ENCODE measurements around the gene TTLL9. TPM values are rescaled to one million over a fixed set of nuclear protein-coding genes. Genes with fewer than 3 reads are reported as not detected.

Gene TTLL9
- total and polyA plus RNA-seq, 2 of the 13 experiments (the other 11 are each of a cell fraction or from before 2014, with no cell fraction given), result not detected

DNA sequence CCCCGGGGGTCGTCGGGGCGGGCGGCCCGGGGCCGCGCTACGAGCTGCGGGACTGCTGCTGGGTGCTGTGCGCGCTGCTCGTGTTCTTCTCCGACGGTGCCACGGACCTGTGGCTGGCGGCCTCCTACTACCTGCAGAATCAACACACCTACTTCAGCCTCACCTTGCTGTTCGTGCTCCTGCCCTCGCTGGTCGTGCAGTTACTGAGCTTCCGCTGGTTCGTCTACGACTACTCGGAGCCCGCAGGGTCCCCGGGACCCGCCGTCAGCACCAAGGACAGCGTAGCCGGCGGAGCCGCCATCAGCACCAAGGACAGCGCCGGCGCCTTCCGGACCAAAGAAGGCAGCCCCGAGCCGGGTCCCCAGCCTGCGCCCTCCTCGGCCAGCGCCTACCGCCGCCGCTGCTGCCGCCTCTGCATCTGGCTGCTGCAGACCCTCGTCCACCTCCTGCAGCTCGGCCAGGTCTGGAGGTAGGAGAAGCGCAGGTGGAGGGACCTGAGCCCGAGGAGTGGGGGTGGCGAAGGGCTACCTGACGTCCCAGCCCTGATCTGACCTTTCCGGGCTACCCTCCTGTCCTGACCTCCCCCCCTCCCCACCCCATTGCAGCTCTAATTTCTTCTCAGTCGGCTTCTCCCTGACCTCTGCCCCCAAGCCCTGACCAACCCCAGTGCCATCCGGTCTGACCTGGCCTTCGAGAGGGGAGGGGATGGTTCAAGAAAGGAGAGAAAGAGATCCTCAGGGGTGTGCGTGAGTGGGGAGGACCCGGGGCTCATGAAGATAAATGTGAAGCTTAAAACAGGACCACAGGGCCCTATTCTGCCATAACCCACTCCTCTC, 98.1 kb downstream of the TTLL9 start (continued):
- TF ChIP-seq, protein P1, sequence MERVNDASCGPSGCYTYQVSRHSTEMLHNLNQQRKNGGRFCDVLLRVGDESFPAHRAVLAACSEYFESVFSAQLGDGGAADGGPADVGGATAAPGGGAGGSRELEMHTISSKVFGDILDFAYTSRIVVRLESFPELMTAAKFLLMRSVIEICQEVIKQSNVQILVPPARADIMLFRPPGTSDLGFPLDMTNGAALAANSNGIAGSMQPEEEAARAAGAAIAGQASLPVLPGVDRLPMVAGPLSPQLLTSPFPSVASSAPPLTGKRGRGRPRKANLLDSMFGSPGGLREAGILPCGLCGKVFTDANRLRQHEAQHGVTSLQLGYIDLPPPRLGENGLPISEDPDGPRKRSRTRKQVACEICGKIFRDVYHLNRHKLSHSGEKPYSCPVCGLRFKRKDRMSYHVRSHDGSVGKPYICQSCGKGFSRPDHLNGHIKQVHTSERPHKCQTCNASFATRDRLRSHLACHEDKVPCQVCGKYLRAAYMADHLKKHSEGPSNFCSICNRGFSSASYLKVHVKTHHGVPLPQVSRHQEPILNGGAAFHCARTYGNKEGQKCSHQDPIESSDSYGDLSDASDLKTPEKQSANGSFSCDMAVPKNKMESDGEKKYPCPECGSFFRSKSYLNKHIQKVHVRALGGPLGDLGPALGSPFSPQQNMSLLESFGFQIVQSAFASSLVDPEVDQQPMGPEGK (CRISPR knock-in tag; IDR thresholded peaks at IDR 0.05), result peak; percentile 99
- TF ChIP-seq, protein P2, sequence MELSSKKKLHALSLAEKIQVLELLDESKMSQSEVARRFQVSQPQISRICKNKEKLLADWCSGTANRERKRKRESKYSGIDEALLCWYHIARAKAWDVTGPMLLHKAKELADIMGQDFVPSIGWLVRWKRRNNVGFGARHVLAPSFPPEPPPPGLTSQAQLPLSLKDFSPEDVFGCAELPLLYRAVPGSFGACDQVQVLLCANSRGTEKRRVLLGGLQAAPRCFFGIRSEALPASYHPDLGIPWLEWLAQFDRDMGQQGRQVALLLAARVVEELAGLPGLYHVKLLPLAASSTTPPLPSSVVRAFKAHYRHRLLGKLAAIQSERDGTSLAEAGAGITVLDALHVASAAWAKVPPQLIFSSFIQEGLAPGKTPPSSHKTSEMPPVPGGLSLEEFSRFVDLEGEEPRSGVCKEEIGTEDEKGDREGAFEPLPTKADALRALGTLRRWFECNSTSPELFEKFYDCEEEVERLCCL (CRISPR knock-in tag; IDR thresholded peaks at IDR 0.05; ENCODE audit: borderline replicate concordance), result peak; percentile 100
- TF ChIP-seq ZNF354B (CRISPR knock-in tag; IDR thresholded peaks at IDR 0.05) (peak; percentile 100), PAWR (CRISPR knock-in tag; IDR thresholded peaks at IDR 0.05; ENCODE audit: borderline replicate concordance) (peak; percentile 100), ZNF776 (CRISPR knock-in tag; IDR thresholded peaks at IDR 0.05) (peak; percentile 100), ERF (CRISPR knock-in tag; IDR thresholded peaks at IDR 0.05) (peak; percentile 100), ZNF205 (CRISPR knock-in tag; IDR thresholded peaks at IDR 0.05) (peak; percentile 100), HDAC2 (CRISPR knock-in tag; IDR thresholded peaks at IDR 0.05) (peak; percentile 100), ZFP36 (IDR thresholded peaks at IDR 0.05; ENCODE audit: borderline replicate concordance, low read depth, low read length, partially characterized antibody) (no peak)
- TF ChIP-seq, protein P3, sequence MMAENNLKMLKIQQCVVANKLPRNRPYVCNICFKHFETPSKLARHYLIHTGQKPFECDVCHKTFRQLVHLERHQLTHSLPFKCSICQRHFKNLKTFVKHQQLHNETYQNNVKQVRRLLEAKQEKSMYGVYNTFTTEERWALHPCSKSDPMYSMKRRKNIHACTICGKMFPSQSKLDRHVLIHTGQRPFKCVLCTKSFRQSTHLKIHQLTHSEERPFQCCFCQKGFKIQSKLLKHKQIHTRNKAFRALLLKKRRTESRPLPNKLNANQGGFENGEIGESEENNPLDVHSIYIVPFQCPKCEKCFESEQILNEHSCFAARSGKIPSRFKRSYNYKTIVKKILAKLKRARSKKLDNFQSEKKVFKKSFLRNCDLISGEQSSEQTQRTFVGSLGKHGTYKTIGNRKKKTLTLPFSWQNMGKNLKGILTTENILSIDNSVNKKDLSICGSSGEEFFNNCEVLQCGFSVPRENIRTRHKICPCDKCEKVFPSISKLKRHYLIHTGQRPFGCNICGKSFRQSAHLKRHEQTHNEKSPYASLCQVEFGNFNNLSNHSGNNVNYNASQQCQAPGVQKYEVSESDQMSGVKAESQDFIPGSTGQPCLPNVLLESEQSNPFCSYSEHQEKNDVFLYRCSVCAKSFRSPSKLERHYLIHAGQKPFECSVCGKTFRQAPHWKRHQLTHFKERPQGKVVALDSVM (CRISPR knock-in tag; IDR thresholded peaks at IDR 0.05), result peak; percentile 98
- TF ChIP-seq, protein P4, sequence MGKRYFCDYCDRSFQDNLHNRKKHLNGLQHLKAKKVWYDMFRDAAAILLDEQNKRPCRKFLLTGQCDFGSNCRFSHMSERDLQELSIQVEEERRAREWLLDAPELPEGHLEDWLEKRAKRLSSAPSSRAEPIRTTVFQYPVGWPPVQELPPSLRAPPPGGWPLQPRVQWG (CRISPR knock-in tag; IDR thresholded peaks at IDR 0.05; ENCODE audit: borderline replicate concordance, low read depth), result peak; percentile 100
- TF ChIP-seq, protein P5, sequence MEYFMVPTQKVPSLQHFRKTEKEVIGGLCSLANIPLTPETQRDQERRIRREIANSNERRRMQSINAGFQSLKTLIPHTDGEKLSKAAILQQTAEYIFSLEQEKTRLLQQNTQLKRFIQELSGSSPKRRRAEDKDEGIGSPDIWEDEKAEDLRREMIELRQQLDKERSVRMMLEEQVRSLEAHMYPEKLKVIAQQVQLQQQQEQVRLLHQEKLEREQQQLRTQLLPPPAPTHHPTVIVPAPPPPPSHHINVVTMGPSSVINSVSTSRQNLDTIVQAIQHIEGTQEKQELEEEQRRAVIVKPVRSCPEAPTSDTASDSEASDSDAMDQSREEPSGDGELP (IDR thresholded peaks at IDR 0.05; ENCODE audit: borderline replicate concordance, low read depth), result peak; percentile 48; the same call in 1 of the 2 replicates
- TF ChIP-seq, protein P6, sequence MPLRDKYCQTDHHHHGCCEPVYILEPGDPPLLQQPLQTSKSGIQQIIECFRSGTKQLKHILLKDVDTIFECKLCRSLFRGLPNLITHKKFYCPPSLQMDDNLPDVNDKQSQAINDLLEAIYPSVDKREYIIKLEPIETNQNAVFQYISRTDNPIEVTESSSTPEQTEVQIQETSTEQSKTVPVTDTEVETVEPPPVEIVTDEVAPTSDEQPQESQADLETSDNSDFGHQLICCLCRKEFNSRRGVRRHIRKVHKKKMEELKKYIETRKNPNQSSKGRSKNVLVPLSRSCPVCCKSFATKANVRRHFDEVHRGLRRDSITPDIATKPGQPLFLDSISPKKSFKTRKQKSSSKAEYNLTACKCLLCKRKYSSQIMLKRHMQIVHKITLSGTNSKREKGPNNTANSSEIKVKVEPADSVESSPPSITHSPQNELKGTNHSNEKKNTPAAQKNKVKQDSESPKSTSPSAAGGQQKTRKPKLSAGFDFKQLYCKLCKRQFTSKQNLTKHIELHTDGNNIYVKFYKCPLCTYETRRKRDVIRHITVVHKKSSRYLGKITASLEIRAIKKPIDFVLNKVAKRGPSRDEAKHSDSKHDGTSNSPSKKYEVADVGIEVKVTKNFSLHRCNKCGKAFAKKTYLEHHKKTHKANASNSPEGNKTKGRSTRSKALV (CRISPR knock-in tag; IDR thresholded peaks at IDR 0.05), result peak; percentile 100
- TF ChIP-seq, protein P7, sequence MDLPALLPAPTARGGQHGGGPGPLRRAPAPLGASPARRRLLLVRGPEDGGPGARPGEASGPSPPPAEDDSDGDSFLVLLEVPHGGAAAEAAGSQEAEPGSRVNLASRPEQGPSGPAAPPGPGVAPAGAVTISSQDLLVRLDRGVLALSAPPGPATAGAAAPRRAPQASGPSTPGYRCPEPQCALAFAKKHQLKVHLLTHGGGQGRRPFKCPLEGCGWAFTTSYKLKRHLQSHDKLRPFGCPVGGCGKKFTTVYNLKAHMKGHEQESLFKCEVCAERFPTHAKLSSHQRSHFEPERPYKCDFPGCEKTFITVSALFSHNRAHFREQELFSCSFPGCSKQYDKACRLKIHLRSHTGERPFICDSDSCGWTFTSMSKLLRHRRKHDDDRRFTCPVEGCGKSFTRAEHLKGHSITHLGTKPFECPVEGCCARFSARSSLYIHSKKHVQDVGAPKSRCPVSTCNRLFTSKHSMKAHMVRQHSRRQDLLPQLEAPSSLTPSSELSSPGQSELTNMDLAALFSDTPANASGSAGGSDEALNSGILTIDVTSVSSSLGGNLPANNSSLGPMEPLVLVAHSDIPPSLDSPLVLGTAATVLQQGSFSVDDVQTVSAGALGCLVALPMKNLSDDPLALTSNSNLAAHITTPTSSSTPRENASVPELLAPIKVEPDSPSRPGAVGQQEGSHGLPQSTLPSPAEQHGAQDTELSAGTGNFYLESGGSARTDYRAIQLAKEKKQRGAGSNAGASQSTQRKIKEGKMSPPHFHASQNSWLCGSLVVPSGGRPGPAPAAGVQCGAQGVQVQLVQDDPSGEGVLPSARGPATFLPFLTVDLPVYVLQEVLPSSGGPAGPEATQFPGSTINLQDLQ (CRISPR knock-in tag; IDR thresholded peaks at IDR 0.05), result peak; percentile 100

Data from HepG2 (cell line).